ENCODE measurements around the gene HEXIM1.

HEXIM1 gene

DNA sequence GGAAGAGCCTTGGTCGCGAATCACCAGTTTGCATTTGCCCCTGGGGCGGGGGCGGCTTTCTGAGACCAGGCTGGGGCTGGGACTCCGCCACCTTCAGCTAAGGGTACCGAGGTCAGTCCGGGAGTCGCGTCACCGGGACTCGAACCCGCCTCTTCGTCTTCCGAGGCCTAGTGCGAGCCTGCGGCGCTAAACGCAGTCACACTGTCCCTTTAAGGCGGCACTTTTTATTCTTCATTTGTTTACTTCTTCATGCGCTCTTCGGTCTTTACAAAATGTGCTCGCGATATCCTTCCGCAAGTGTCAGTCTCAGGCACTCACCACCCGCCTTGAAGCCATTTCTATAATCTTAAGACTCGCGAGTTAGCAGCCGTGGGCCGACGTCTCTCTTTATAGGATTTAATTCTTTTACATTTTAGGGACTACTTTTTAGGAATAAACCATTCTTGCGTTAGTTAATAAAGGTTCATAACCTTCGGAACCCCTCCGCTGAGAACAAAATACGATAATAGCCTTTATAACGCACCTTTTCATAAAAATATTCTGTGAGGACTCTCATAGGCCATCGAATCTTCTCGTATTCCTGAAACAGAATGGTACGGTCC is 593 bp upstream of the HEXIM1 start:
- peak; percentile 83 for DNase-seq

DNA sequence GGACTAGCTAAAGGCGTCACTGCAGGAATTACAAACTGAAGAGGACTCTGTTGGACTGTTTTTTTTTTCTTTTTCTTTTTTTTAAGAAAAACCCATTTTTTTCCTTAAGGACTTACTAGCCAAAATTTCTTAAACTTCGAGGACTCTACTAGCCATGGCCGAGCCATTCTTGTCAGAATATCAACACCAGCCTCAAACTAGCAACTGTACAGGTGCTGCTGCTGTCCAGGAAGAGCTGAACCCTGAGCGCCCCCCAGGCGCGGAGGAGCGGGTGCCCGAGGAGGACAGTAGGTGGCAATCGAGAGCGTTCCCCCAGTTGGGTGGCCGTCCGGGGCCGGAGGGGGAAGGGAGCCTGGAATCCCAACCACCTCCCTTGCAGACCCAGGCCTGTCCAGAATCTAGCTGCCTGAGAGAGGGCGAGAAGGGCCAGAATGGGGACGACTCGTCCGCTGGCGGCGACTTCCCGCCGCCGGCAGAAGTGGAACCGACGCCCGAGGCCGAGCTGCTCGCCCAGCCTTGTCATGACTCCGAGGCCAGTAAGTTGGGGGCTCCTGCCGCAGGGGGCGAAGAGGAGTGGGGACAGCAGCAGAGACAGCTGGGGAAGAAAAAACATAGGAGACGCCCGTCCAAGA is 878 bp downstream of the HEXIM1 start:
- peak; percentile 67 for DNase-seq

DNA sequence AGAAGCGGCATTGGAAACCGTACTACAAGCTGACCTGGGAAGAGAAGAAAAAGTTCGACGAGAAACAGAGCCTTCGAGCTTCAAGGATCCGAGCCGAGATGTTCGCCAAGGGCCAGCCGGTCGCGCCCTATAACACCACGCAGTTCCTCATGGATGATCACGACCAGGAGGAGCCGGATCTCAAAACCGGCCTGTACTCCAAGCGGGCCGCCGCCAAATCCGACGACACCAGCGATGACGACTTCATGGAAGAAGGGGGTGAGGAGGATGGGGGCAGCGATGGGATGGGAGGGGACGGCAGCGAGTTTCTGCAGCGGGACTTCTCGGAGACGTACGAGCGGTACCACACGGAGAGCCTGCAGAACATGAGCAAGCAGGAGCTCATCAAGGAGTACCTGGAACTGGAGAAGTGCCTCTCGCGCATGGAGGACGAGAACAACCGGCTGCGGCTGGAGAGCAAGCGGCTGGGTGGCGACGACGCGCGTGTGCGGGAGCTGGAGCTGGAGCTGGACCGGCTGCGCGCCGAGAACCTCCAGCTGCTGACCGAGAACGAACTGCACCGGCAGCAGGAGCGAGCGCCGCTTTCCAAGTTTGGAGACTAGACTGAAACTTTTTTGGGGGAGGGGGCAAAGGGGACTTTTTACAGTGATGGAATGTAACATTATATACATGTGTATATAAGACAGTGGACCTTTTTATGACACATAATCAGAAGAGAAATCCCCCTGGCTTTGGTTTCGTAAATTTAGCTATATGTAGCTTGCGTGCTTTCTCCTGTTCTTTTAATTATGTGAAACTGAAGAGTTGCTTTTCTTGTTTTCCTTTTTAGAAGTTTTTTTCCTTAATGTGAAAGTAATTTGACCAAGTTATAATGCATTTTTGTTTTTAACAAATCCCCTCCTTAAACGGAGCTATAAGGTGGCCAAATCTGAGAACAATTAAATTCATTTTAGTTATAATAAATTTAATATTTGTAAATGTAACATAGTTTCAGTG is 1.7 kb downstream of the HEXIM1 start:
- DNase-seq = peak; percentile 30

DNA sequence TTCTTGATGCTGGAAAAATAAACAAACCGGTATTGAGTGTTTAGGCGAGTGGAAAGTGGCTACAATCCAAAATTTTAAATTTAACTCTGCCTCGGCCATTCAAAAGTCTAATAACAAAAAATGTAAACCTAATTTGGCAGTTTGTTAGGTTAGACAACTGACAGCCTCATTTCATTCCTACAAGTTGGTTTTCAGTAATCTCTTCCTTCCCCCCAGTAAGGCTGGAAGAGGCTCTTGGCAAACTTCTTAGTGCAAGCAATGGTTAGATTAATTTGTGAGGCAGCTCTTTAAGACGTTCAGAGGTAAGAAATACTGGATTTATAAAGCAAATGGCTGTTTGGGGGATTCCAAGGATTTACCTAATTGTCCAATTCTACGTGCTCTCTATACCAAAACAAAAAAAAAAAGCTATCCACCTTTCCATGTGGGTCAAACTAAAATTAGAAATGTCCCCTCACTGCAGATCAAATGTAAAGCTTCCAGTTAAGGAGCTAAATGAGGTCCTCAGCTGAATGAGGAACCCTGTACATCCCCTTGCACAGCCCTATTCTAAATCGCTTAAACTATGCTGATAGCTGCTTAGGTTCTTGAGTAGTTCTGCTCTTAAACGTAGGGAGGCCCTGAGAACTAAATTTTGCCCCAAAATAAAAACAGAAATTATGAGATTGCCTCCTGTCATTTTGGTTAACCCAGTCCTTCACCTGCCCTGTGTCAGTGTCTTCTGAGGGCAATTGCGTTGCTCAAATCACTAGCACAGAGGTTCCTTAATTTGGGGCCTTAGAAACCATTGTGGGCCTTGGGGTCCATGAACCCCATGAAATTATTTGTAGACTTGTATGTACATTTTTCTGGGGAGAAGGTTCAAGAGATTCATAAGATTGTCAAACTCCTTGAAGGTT is 2.9 kb downstream of the HEXIM1 start:
- no peak for DNase-seq

DNA sequence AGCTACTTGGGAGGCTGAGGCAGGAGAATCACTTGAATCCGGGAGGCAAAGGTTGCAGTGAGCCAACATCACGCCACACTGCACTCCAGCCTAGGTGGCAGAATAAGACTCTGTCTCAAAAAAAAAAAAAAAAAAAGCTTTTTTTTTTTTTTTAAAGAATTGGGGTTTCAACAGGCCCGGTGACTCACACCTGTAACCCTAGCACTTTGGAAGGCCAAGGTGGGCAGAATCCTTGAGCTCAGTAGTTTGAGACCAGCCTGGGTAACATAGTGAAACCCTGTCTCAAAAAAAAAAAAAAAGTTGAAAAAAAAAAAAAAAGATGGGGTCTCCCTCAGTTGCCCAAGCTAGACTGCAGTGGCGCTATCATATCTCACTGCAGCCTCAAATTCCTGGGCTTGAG is 6.8 kb downstream of the HEXIM1 start:
- no peak for DNase-seq

DNA sequence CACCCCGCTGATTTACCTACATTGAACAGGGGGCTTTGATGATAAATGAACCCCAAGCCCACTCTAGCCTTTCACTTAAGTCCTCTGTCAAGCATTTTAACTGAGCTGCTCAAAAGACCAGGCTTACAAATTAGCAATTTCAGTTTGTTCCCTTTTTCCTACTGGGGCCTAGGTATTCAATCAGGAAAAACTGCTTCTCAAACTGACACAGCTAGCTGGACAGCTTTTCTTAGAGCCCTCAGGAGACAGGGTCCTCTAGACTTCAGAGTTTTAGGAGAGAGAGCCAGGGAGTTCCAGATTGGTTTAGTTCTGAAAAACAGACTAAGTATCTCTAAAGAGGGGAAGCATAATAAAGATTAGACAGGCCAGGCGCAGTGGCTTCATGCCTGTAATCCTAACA is 7.2 kb downstream of the HEXIM1 start:
- DNase-seq = no peak

DNA sequence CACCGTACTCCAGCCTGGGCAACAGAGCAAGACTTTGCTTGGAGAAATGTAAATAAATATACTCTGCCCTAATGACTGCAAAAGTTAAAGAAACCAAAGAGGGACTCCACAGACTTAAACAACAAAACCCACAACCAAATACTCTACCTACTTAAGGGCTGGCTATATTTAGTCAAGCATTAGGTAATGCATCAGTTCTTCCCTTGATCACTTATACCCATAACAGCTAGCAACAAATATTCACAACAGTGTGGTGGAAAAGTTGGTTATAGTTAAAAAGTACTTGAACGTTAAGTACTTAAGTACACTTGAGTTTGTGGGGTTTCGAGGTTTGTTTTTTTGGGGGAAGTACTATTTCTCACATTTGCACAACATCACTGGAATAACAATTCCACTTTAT is 8.0 kb downstream of the HEXIM1 start:
- DNase-seq = no peak

DNA sequence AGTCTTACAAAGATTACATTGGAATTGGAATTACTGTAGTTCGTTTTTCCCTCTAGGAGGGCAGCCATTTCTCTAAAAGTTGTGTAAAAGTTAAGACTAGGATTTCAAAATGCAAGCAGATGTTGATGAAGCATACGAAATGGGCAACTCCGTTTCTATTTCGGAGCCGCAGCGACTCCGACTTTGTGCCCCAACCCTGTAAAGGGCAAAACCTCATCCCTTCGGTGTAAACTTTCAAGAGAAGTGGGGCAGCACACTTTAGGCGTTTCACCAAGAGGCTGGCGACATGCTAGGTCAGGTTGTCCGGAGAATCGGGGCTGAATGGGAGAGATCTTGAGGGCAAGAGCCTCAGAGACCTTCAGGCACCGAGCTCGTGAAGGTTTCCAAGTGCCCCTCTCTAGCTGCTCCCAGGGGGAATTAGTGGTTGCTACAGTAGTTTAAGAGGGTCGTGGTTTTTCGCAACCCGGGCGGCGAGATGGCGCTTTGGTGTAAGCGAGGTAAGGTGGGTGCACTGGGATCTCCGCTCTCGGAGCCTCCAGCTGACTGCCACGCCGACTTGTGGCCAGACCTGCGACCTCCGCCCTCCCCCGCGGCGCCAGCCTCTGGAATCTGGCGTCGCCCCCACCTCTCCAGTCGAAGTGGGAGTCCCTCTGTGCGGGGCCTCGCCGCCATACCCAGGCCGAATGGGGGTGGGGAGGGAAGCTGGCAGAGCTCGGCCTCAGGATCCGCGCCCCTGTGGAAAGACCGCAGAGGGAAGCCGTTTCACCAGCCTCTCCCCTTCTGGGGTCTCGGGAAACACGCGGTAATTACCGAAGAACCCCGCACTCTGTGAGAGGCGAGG is 12.4 kb downstream of the HEXIM1 start:
- peak; percentile 61 for DNase-seq

DNA sequence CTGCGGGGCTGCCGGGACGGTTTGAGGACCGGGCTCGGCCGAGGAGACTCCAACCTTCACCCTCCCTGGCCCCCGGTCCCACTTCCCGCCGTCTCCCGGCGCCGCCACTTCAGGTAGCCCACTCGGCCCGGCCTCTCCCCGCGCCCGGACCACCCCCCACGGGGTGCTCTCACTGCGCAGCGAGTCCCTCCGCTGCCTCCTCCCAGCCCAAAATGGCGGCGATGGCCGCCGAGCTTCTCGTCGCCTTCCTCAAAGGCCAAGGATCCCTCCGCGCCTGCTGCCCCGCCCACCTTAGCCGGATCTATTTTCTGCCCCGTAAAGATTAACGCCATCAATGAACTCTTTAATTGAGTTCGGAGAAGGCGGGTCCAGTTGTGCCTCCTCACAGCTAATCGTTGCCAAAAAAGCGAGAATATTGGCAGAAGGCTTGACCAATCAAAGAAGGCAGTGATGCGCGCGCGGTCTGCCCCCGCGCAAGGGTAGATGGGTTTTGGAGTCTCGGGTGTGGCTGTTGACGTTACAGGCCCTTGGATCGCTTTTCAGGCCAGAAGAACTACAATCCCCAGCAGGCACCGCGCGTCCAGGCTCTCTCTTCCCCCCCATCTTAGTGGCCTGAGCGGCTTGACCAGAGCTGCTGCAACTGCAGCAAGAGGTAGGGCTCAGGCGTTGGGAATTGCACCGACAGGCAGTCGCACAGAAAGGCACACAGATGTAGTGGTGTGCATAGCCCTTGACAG is 13.2 kb downstream of the HEXIM1 start, which contains the start of gene HEXIM2:
TSS of gene HEXIM2 (plus strand) at position 588 of the 737 bp plus-strand sequence. CDS start 919 bp downstream, outside the sequence.
- DNase-seq = peak; percentile 99

DNA sequence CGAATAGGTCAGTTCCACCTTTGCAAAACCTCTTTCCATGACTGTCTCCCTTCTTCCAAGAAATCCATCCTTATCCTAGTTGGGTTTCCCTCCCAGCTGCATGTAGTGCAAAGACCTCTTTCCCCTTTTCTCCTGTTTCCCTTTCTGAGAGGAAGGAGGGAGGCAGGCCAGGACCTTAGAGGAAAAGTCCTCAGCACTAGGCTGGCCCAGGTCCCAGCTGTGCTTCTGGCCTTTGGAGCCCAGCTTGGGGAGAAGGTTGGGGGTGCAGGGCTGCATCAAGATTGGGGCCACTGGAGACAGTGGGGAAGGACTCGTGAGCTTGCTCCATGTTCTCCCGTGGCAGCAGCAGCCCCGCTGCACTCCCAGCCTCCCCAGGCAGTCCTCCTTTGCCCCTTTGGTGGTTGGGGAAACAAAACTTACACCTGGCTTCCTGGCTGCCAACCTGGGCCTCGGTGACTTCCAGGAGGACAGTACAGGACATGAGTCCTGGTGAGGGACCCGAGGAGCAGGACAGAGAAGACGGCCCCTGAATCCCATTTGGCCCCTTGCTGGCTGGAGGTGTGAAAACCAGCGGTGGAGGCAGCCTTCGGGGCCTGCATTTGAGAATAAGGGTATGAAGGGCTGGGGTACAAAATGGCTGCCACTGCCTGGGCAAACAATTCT is 13.9 kb downstream of the HEXIM1 start:
- DNase-seq = no peak

DNA sequence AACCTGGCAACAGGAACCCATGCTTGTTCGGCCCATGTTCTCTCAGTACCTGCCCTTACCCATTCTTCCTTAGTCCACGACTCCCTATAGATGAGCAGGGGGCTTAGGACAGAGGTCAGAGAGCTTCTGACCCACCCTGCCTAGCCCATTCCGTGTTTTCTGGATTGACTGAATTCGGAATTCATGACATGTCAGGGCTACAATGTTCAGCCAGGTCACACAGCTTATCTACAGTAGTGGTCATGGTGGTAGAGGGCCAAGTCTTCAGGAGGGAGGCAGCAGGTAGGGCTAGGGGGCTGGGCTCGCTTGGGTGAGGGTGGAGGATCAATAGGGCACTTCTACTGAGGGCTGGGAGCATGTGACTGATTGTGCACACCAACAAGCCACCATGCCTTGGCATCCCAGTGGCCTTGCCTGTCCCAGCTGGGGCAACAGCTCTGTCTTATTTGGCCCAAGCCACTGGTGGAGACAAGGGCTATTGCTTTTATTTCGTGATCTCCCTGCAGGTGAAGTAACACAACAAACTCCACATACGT is 16.5 kb downstream of the HEXIM1 start:
- no peak for DNase-seq

DNA sequence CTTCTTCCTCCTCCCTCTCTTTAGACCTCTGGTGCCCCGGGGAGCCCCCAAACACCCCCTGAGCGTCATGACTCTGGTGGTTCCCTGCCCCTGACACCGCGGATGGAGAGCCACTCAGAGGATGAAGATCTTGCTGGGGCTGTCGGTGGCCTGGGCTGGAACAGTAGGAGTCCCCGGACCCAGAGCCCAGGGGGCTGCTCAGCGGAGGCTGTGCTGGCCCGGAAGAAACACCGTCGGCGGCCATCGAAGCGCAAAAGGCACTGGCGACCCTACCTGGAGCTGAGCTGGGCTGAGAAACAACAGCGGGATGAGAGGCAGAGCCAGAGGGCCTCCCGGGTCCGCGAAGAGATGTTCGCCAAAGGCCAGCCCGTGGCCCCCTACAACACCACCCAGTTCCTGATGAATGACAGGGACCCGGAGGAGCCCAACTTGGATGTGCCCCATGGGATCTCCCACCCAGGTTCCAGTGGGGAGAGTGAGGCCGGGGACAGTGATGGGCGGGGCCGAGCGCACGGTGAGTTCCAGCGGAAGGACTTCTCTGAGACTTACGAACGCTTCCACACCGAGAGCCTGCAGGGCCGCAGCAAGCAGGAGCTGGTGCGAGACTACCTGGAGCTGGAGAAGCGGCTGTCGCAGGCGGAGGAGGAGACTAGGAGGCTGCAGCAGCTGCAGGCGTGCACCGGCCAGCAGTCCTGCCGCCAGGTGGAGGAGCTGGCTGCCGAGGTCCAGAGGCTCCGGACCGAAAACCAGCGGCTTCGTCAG is 20.9 kb downstream of the HEXIM1 start:
- DNase-seq = no peak

DNA sequence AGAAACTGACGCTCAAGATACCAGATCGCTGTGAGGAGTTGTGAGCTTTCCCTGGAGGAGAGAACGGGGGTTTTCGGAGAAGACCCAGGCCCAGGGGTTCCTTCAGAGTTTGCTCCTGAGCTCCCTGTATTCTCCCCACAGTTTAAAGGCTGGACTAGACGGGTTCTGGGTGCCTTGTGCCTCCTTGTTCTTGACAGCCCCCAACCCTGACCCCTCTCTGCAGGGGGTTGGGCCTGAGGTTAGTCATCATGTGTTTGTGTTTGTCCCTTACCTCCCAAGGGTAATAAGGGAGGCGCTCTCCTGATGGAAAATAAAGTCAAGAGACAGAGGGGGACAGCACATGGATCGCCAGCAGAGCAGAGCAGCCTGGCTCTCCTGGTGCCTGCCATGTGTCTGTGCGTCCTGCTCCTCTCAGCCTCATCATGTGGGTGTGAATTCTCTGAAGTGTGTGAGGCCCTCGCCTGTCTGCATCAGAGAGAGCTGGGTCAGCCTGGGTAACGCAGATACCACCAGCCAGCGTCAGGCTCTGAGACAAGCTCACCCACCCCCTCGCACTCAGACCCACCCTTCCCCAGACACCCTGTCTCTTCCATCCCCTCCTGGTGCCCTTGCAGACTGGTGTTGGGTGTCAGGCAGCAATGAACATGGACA is 22.1 kb downstream of the HEXIM1 start:
- no peak for DNase-seq

DNA sequence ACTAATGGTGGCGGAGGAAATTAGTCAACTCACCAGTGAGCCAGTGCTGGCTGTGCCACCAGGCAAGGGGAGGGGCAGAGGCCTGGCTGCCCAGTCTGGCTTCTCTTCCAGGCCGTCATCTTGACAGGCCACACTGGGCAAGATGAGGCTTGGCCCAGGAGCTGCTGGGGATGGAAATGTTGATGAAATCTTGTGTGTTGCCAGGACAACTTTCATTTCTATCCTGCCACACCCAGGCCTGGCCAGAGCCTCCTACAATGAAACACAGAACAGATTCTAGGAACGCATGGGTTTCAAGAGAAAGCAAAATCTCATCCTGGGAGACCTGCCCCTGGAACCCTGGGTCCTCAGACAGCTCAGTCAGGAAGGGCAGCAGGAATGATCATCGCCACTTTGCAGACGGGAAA is 22.7 kb downstream of the HEXIM1 start:
- DNase-seq = no peak

DNA sequence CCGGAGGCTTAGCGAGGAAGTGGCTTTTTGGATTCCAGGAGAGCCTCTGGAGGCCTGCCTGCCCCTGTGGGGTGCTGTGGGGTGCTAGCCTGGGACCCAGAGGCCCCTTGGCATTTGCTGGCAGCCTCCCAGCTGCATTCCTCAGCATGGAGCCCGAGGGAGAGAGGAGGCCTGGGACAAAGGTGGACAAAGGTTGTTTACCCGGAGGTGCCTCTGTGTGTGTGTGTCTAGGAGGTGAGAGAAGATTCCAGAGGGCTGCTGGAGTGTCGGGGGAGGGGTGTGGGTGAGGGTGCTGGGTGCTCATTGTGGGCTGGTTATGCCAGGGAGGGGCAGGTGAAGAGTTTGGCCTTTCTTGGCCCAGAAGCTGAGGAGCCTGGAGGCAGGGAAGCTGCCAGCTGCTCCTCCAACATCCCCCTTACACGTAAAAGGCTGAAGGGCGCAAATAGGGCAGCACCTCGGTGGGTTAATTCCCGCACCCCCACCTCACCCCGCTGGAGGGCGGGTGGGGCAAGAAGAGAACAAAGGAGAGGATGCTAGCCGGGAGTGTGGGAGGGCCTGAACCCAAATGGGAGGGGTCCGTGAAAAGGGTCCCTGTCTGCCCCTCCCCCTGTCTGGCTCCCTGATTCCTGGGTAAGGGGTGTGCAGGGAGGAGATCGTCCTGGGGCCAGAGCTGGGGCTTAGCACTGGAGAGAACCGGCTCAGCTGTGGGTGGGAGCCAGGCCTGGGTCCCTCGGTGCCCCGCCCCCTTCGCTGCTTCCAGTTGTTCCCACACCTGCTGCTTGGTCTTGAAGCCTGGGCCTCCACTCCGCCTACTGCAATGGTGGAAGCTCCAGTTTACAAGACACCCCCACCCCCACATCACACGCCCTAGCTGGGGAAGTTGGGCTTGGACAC is 23.3 kb downstream of the HEXIM1 start:
- no peak for DNase-seq

DNA sequence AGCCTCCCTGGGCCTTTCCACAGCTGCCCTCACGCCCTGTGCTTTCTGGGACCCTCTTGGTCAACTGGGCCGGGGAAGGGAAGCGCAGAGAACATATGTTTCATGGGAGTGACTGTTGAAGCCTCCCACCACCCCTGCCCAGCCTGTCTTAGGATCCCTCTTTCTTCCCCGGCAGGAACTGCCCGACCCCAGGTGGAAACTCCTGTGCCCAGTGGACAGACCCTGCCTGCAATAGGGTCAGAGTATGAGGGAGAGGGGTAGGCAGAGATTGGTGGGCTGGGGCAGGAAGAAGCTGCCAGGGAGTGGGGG is 23.9 kb downstream of the HEXIM1 start:
- DNase-seq = no peak

DNA sequence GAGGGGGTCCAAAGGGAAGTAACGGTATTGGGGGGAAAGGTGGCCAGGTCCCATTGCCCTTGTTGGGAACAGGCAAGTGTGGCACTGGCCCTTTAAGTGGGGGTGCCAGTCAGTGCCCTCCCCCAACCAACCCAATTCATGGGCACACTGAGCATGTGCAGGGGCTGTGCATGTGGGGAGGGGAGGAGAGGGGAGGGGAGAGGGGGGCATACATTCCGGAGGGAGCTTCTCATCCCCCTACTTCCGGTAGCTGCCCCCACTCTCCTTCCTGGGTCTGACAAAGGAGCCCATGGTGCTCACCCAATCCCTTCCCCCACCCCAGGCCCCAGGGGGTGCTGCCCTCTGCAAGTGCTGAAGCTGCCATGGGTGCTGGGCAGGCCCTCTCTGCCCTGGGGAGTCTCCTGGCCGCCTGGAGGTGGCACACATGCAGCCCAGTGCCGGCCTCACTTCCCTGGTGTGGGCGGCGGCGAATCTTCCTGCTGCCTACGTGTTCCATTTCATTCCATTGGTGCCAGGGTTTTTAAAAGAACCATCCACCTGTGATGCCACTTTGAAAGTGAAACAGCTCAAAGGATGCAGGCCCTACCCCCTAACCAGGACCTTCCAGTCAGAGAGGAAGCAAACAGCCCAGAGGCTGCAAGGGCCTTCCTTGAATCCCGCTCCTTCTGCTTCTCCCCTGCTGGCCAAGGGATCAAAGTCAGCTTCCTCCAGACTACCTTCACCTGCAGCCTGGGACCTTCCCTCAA is 24.4 kb downstream of the HEXIM1 start:
- peak; percentile 39 for DNase-seq

All from central memory CD4-positive, alpha-beta T cell (primary cell).